GM19240 (cell line): ENCODE data around the gene KLHL42.

Source experiments
- DNase-seq: peaks from one replicate; pipeline ENCODE4 v3.0.0; 2011; ENCODE audit warnings: low spot score; ENCODE audit not compliant: insufficient read length

Gene KLHL42

DNA sequence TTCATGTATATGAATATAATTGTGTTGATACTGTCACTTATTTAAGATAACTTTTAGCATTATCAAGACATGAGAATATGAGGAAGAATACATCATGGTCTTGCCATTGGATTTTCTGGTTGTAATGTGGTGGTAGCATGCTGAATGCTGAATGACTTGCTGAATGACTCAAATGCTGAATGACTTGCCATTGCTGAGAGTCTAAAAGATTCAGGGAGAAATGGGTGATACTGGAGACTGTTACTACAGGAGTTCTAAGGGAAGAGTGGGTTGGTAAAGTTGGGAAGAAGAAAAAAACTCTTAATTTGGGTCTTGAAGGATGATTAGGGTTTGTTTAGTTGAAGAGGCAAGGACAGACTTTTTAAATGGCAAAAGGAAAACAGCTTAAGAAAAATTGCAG is 72.1 kb downstream of the KLHL42 start:
- no peak for DNase-seq
